Measurements from ENCODE around the gene PHF1. TPM values are rescaled to one million over a fixed set of nuclear protein-coding genes. Genes with fewer than 3 reads are reported as not detected.

The PHF1 gene
- total and polyA plus RNA-seq, 2 of the 13 experiments (the other 11 are each of a cell fraction or from before 2014, with no cell fraction given) = 25.4 to 61.9 TPM

- TF ChIP-seq ZBTB42 (CRISPR knock-in tag; IDR thresholded peaks at IDR 0.05) (no peak), HIVEP1 (CRISPR knock-in tag; IDR thresholded peaks at IDR 0.05) (0 out of 2 replicates have a peak, but pooled peaks have one; percentile 1), SMAD9 (CRISPR knock-in tag; IDR thresholded peaks at IDR 0.05) (no peak), ZNF335 (CRISPR knock-in tag; IDR thresholded peaks at IDR 0.05) (no peak), HNF4G (IDR thresholded peaks at IDR 0.05; ENCODE audit: borderline replicate concordance, low read depth, low read length) (no peak), HNF4G (CRISPR knock-in tag; IDR thresholded peaks at IDR 0.05; ENCODE audit: borderline replicate concordance, low read depth) (0 out of 2 replicates have a peak, but pooled peaks have one; percentile 1), MTA1 (CRISPR knock-in tag; IDR thresholded peaks at IDR 0.05; ENCODE audit: borderline replicate concordance) (0 out of 2 replicates have a peak, but pooled peaks have one; percentile 4), RBFOX2 (IDR thresholded peaks at IDR 0.05; ENCODE audit: low read depth, low read length) (no peak; the same call in 1 of the 2 replicates), ZNF782 (CRISPR knock-in tag; IDR thresholded peaks at IDR 0.05; ENCODE audit: borderline replicate concordance) (no peak), ATF4 (CRISPR knock-in tag; IDR thresholded peaks at IDR 0.05) (no peak), FOXA1 (IDR thresholded peaks at IDR 0.05) (no peak), FOXA1 (CRISPR knock-in tag; IDR thresholded peaks at IDR 0.05) (no peak), RBM22 (optimal IDR thresholded peaks at IDR 0.05; ENCODE audit: low read length) (peak; percentile 55), HNRNPUL1 (IDR thresholded peaks at IDR 0.05; ENCODE audit: low read depth, low read length) (no peak), PBX2 (CRISPR knock-in tag; IDR thresholded peaks at IDR 0.05) (no peak), CREB3 (CRISPR knock-in tag; IDR thresholded peaks at IDR 0.05) (no peak), SRY (CRISPR knock-in tag; IDR thresholded peaks at IDR 0.05) (0 out of 2 replicates have a peak, but pooled peaks have one; percentile 1), ZBTB2 (CRISPR knock-in tag; IDR thresholded peaks at IDR 0.05; ENCODE audit: low read depth) (no peak), ZNF670 (CRISPR knock-in tag; IDR thresholded peaks at IDR 0.05; ENCODE audit: borderline replicate concordance) (peak; percentile 18; the same call in 1 of the 2 replicates), SOX6 (IDR thresholded peaks at IDR 0.05) (no peak), SOX6 (CRISPR knock-in tag; IDR thresholded peaks at IDR 0.05) (no peak), ZBTB44 (CRISPR knock-in tag; IDR thresholded peaks at IDR 0.05) (0 out of 2 replicates have a peak, but pooled peaks have one; percentile 3)
These were observed 8.0 kb downstream of the PHF1 start (continued) for GRCh38 chr6:33418690-33419291.
